K562 (cell line): ENCODE data around the gene LHX3. TPM values are rescaled to one million over a fixed set of nuclear protein-coding genes. Genes with fewer than 3 reads are reported as not detected.
A peak's percentile ranks its signal among the peaks of the same experiment; 100 is the strongest.

Source experiments
- PHF21A ChIP-seq: fragments of 450-650 bp; IDR thresholded peaks from 2 replicates; pipeline ENCODE4 v1.6.1; 2017; ENCODE audit warnings: low read depth, borderline replicate concordance
- ZBTB40 ChIP-seq, 2 experiments: fragments of 450-650 bp in 1 of 2; sonication (generic) in 1 of 2; formaldehyde crosslinking in 1 of 2; IDR thresholded peaks; 2 replicates each; pipeline versions ENCODE4 v1.7.1 to v1.9.0; 2016 to 2022; ENCODE audit warnings: inconsistent platforms in 1 of 2, mild to moderate bottlenecking in 1 of 2, missing genetic modification reagents in 1 of 2
- ZNF311 ChIP-seq: fragments of 250-450 bp; sonication (Bioruptor Pico); IDR thresholded peaks from 2 replicates; pipeline ENCODE4 v1.4.0; 2020; ENCODE audit warnings: mild to moderate bottlenecking, moderate library complexity
- polyA plus RNA-seq, 8 experiments: library from polyadenylated mRNA; depleted of rRNA in 4 of 8; stranded (reverse) in 5 of 8; unstranded in 3 of 8; fragments of >200 nt; fragmentation: Nextera tagmentation in 2 of 8; fragmentation: Illumina TruSeq in 1 of 8; extraction: Ambion mirVana in 2 of 8; extraction: Trizol in 1 of 8; gene quantifications; 2 replicates each; pipeline versions ENCODE4 v1.2.1 to v1.2.3, GENCODE V29; 2011 to 2014; ENCODE audit warnings: inconsistent platforms in 1 of 8, missing spikeins in 1 of 8
- total RNA-seq, 7 experiments: library from RNA; depleted of rRNA in 6 of 7; stranded (reverse); fragments of >200 nt in 6 of 7; fragmentation: Illumina TruSeq in 2 of 7; extraction: Trizol in 2 of 7; gene quantifications; 2 replicates each; pipeline versions ENCODE4 v1.2.1 to v1.2.3, GENCODE V29; 2011 to 2021; ENCODE audit warnings: low replicate concordance in 1 of 7
- TF ChIP-seq, protein P1 (sequence below), 2 experiments: IDR thresholded peaks; 2 replicates each; pipeline ENCODE4 v1.6.1; 2012; ENCODE audit warnings: improper control_type of control experiment in 2 of 2, low read depth in 2 of 2, low read length in 2 of 2, borderline replicate concordance in 1 of 2

The LHX3 gene
- total and polyA plus RNA-seq, 9 of the 15 experiments (the other 6 are each of a cell fraction or from before 2014, with no cell fraction given) = 0.09 TPM; not detected in 8

DNA sequence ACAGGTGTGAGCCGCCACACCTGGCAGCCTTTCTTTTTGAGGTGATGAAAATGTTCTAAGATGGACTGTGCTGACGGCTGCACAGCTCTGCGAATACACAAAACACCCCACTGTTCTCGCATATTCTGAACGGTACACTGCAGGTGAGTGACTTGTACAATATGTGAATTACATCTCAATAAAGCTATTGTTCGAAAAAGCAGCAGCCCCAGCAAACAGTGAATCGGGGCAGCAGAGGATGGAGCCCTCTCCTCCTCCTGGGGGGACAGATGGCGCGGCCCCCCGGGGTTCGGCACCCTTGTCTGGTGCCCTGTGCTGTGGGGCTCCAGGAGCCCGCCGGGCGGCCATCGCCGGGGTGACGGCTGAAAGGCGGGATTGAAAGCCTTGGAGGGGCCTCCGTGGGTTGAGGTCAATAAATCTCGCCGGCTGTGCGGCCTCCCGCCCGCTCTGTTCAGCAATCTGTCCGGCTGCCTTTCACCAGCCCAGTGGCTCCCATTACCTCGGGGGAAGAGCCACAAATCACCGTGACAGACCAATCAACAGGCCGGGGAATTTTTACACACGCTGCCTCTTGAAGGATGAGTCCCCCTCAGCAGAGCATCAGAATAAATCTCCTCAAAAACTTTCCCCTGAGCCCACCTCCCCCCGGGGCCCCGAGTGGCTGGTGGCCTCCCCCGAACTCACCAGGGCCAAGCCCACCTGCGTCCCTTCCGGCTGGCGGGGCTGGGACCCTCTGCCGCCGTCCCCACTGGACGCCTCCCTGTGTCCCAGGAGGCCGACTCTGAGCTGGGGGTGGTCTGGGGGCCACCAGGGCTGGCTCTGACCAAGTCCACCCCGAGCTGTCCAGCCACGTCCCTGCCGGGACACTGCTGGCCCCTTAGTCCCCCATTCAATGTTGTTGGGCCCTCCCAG is 48.5 kb downstream of the LHX3 start (continued):
- TF ChIP-seq ZBTB40 (IDR thresholded peaks at IDR 0.05) = peak; percentile 61; the same call in 1 of the 2 replicates
- TF ChIP-seq ZBTB40 (CRISPR knock-in tag; IDR thresholded peaks at IDR 0.05) = peak; percentile 42; the same call in 1 of the 2 replicates
- TF ChIP-seq ZNF311 (CRISPR knock-in tag) = no peak
- TF ChIP-seq, protein P1, sequence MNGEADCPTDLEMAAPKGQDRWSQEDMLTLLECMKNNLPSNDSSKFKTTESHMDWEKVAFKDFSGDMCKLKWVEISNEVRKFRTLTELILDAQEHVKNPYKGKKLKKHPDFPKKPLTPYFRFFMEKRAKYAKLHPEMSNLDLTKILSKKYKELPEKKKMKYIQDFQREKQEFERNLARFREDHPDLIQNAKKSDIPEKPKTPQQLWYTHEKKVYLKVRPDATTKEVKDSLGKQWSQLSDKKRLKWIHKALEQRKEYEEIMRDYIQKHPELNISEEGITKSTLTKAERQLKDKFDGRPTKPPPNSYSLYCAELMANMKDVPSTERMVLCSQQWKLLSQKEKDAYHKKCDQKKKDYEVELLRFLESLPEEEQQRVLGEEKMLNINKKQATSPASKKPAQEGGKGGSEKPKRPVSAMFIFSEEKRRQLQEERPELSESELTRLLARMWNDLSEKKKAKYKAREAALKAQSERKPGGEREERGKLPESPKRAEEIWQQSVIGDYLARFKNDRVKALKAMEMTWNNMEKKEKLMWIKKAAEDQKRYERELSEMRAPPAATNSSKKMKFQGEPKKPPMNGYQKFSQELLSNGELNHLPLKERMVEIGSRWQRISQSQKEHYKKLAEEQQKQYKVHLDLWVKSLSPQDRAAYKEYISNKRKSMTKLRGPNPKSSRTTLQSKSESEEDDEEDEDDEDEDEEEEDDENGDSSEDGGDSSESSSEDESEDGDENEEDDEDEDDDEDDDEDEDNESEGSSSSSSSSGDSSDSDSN (IDR thresholded peaks at IDR 0.05; ENCODE audit: borderline replicate concordance in 1 of 2, low read depth in 2 of 2, low read length in 2 of 2) = no peak
- TF ChIP-seq PHF21A = 0 out of 2 replicates have a peak, but pooled peaks have one; percentile 42
